Peyer's patch (tissue), 4 donors: ENCODE measurements around the gene SLC23A2. TPM values are rescaled to one million over a fixed set of nuclear protein-coding genes. Genes with fewer than 3 reads are reported as not detected.

Source experiments
- DNase-seq, 3 donors: peaks; one replicate each; pipeline ENCODE4 v3.0.0-alpha.2; 2017 to 2019
- H3K27ac ChIP-seq, 4 donors: fragments of 200-600 bp; sonication (generic); one replicate each; pipeline ENCODE4 v1.5.1; 2016 to 2019
- H3K27me3 ChIP-seq, 2 donors: fragments of 200-600 bp; sonication (generic); one replicate each; pipeline ENCODE4 v1.5.1; 2019
- H3K36me3 ChIP-seq, 3 donors: fragments of 200-600 bp; sonication (generic); one replicate each; pipeline ENCODE4 v1.5.1; 2016 to 2019
- H3K4me1 ChIP-seq, 4 donors: fragments of 200-600 bp; sonication (generic); one replicate each; pipeline ENCODE4 v1.5.1; 2016 to 2019
- H3K4me3 ChIP-seq, 4 donors: fragments of 200-600 bp; sonication (generic); 1 replicate in 3 of 4; 2 replicates in 1 of 4; pipeline ENCODE4 v1.5.1; 2016 to 2019; ENCODE audit warnings: mild to moderate bottlenecking in 1 of 4
- H3K9me3 ChIP-seq, 4 donors: fragments of 200-600 bp; sonication (generic); one replicate each; pipeline ENCODE4 v1.5.1; 2016 to 2019; ENCODE audit warnings: mild to moderate bottlenecking in 1 of 4
- POLR2A ChIP-seq, 2 donors: fragments of 450-650 bp; IDR thresholded peaks; one replicate each; pipeline ENCODE4 v1.5.1; 2017; ENCODE audit warnings: antibody characterized with exemption in 2 of 2, mild to moderate bottlenecking in 2 of 2, moderate library complexity in 2 of 2
- total RNA-seq, 4 donors: library from RNA; depleted of rRNA; stranded (reverse); fragments of >200 nt; gene quantifications; one replicate each; pipeline ENCODE4 v1.1.0, GENCODE V29; 2016
- TF ChIP-seq, protein P1 (sequence below), 6 experiments: fragments of 450-650 bp in 4 of 6; fragments of 200-600 bp in 2 of 6; sonication (generic) in 1 of 6; IDR thresholded peaks; one replicate each; pipeline ENCODE4 v1.5.1; 2017 to 2019; ENCODE audit warnings: antibody characterized with exemption in 6 of 6, mild to moderate bottlenecking in 3 of 6, moderate library complexity in 1 of 6

SLC23A2 gene
- total RNA-seq, 4 donors from 2014 or later: 4.2 to 18.2 (median 11.0) TPM

DNA sequence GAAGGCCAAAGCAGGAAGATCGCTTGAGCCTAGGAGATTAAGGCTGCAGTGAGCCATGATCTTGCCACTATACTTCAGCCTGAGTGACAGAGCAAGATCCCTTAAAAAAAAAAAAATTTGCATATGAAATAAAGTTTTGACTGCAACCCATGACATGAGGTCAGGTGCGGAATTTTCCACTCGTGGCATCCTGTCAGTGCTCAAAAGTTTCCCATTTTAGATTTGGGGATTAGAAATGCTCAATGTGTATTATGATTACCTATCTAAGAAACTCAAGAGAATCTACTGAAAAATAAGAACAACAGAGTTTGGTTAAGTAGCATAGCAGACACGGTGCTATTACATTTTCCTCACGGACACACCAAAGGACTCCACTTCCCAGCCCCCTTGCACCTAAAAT, 11.7 kb downstream of the SLC23A2 start:
- H3K27ac ChIP-seq: peak overlapping the region in 2 of 4 donors; percentile 67 to 74
- no peaks in the 10 kb centered on the region for H3K9me3 ChIP-seq
- DNase-seq: peak in 2 of 3 donors; percentile 77 to 80
- no peaks in the 10 kb centered on the region for H3K27me3 ChIP-seq
- TF ChIP-seq, protein P1, sequence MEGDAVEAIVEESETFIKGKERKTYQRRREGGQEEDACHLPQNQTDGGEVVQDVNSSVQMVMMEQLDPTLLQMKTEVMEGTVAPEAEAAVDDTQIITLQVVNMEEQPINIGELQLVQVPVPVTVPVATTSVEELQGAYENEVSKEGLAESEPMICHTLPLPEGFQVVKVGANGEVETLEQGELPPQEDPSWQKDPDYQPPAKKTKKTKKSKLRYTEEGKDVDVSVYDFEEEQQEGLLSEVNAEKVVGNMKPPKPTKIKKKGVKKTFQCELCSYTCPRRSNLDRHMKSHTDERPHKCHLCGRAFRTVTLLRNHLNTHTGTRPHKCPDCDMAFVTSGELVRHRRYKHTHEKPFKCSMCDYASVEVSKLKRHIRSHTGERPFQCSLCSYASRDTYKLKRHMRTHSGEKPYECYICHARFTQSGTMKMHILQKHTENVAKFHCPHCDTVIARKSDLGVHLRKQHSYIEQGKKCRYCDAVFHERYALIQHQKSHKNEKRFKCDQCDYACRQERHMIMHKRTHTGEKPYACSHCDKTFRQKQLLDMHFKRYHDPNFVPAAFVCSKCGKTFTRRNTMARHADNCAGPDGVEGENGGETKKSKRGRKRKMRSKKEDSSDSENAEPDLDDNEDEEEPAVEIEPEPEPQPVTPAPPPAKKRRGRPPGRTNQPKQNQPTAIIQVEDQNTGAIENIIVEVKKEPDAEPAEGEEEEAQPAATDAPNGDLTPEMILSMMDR (IDR thresholded peaks at IDR 0.05): no peak
- TF ChIP-seq POLR2A (IDR thresholded peaks at IDR 0.05): no peak
- no peaks in the 10 kb centered on the region for H3K36me3 ChIP-seq
- peaks cover 0 to 11% (median 0%) of the 10 kb centered on the region in 4 donors for H3K4me1 ChIP-seq
- no peak overlapping the region for H3K4me3 ChIP-seq

DNA sequence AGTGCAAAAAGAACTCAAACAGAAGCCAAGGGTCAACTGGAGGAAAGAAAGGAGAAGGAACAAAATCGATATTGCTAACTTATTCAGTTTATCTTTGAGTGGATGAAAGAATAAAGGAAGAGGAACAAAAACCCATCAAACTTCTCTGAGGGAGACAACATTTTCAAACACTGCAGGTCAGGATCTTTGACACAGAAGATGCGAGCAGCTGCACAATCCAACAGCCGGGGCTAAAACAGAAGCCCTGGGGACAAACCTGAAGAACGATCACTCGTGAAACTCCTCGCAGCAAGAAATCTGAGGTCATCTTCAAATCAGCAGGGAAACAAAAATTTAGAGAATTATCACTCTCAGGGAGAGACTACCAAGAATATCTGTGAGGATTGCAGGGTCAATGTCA, 14.2 kb downstream of the SLC23A2 start:
- H3K27me3 ChIP-seq: no peaks in the 10 kb centered on the region
- H3K36me3 ChIP-seq: no peaks in the 10 kb centered on the region
- DNase-seq: no peak
- TF ChIP-seq, protein P1 (IDR thresholded peaks at IDR 0.05): no peak
- TF ChIP-seq POLR2A (IDR thresholded peaks at IDR 0.05): no peak
- H3K4me3 ChIP-seq: no peak overlapping the region
- H3K27ac ChIP-seq: peak overlapping the region in 2 of 4 donors; percentile 41 to 77
- H3K9me3 ChIP-seq: no peaks in the 10 kb centered on the region
- peaks cover 0 to 4% (median 0%) of the 10 kb centered on the region in 4 donors for H3K4me1 ChIP-seq

DNA sequence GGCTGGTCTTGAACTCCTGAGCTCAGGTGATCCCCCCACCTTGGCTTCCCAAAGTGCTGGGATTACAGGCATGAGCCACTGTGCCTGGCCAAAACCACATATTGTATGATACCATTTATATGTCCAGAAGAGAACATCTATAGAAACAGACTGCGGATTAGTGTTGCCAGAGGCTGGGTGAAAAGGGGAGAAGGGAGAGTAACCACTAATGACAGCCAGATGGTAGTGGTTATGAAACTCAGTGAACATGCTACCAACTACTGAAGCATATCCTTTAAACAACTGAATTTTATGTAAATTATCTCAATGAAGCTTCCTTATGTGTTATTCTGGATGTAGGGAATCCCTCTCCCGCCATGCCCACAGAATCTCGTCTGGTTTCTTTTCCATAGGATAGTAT, 15.7 kb downstream of the SLC23A2 start:
- peak overlapping the region in 2 of 4 donors; percentile 58 to 77 for H3K27ac ChIP-seq
- H3K27me3 ChIP-seq: no peaks in the 10 kb centered on the region
- H3K9me3 ChIP-seq: no peaks in the 10 kb centered on the region
- DNase-seq: no peak
- H3K4me3 ChIP-seq: no peak overlapping the region
- TF ChIP-seq, protein P1 (IDR thresholded peaks at IDR 0.05): no peak
- no peak for TF ChIP-seq POLR2A (IDR thresholded peaks at IDR 0.05)
- peaks cover 0 to 4% (median 0%) of the 10 kb centered on the region in 4 donors for H3K4me1 ChIP-seq
- no peaks in the 10 kb centered on the region for H3K36me3 ChIP-seq

- Histone ChIP-seq H3K4me3 (no peak overlapping the region), H3K27ac (no peak overlapping the region), H3K27me3 (no peaks in the 10 kb centered on the region), H3K9me3 (no peaks in the 10 kb centered on the region), H3K4me1 (peaks cover 0 to 4% (median 0%) of the 10 kb centered on the region in 4 donors), H3K36me3 (no peaks in the 10 kb centered on the region)
- TF ChIP-seq, protein P1 (IDR thresholded peaks at IDR 0.05): no peak
- TF ChIP-seq POLR2A (IDR thresholded peaks at IDR 0.05): no peak
- DNase-seq: no peak
Observed at GRCh38 chr20:4982281-4982680, 19.0 kb downstream of the SLC23A2 start.

DNA sequence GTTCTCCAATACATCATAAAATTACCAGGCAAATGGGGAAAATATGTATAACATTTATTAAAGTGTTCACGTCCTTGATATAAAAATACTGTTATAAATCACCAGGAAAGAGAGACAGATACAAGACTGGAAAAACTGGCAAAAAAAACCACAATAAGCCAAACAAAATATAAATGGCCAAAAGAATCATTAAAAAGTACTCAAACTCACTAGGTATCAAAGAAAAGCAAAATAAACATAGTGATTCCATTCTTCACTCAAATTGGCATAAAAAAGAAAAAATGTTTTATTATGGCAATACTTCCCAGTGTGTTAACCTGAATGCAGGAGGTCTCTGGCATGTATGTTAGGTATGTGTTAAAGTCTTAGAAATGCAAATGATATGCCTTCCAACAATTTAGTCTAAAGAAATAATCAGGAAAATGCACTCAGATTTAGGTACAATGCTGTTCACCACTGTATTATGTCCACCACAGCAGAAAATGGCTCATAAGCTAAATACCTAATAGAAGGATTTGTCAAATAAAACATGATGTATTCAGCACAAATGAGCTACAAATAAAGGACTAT, 21.4 kb downstream of the SLC23A2 start:
- no peak overlapping the region for H3K27ac ChIP-seq
- H3K4me1 ChIP-seq: no peaks in the 10 kb centered on the region
- no peaks in the 10 kb centered on the region for H3K27me3 ChIP-seq
- no peak overlapping the region for H3K4me3 ChIP-seq
- no peak for TF ChIP-seq POLR2A (IDR thresholded peaks at IDR 0.05)
- TF ChIP-seq, protein P1 (IDR thresholded peaks at IDR 0.05): no peak
- H3K9me3 ChIP-seq: no peaks in the 10 kb centered on the region
- no peak for DNase-seq
- no peaks in the 10 kb centered on the region for H3K36me3 ChIP-seq
